GM19452 (cell line): ENCODE results near the gene PLVAP.

Source experiments
- ATAC-seq: cut with Tn5 transposase; IDR thresholded peaks from one replicate; pipeline ENCODE4 v1.9.1; 2021; ENCODE audit not compliant: unreplicated experiment

The PLVAP gene

GRCh38 chr19:17304386-17305215, 72.5 kb downstream of the PLVAP start:
- ATAC-seq = no peak

GRCh38 chr19:17303940-17304267, 73.2 kb downstream of the PLVAP start:
- no peak for ATAC-seq

- peak; percentile 60 for ATAC-seq
Observed at GRCh38 chr19:17303167-17303939, 73.8 kb downstream of the PLVAP start, which contains the start of gene ABHD8. TSS of gene ABHD8 (minus strand) at chr19:17303425. CDS start at chr19:17301616, 1,809 bp downstream.

GRCh38 chr19:17302391-17303166, 74.6 kb downstream of the PLVAP start:
- no peak for ATAC-seq
